D721Med (cell line): ENCODE results near the gene ZFP62.
A peak's percentile ranks its signal among the peaks of the same experiment; 100 is the strongest.

Experiments used
- DNase-seq: peaks from one replicate; pipeline ENCODE4 v3.0.0; 2011; ENCODE audit warnings: low spot score; ENCODE audit not compliant: insufficient read length
- FAIRE-seq: peaks from 2 replicates; lab custom pipeline; 2011; peaks lifted over from hg19 to GRCh38; lab: Jason Lieb, UNC
- CTCF ChIP-seq: IDR thresholded peaks from 2 replicates; pipeline ENCODE4 v1.5.1; 2012; ENCODE audit warnings: mild to moderate bottlenecking, control low read depth; ENCODE audit not compliant: insufficient read depth; ENCODE audit errors: missing control alignments

The ZFP62 gene

GRCh38 chr5:180860887-180861822 lies at the start of gene ZFP62:
ZFP62 (minus strand) TSS chr5:180861276; CDS start chr5:180861219, 57 bp downstream.
- FAIRE-seq (no peak), DNase-seq (peak; percentile 71)
- no peak for TF ChIP-seq CTCF

- FAIRE-seq (no peak), DNase-seq (no peak)
Measured at GRCh38 chr5:180910735-180911134, 49.7 kb upstream of the ZFP62 start.

GRCh38 chr5:180910182-180910581 lies 49.1 kb upstream of the ZFP62 start:
- no peak for FAIRE-seq
- DNase-seq, result no peak
- TF ChIP-seq CTCF, result no peak

More at GRCh38 chr5:180910735-180911134, 49.7 kb upstream of the ZFP62 start:
- no peak for TF ChIP-seq CTCF

GRCh38 chr5:180909782-180910181 lies 48.7 kb upstream of the ZFP62 start:
- FAIRE-seq (no peak), DNase-seq (no peak)
- no peak for TF ChIP-seq CTCF

- DNase-seq (no peak), FAIRE-seq (no peak)
- no peak for TF ChIP-seq CTCF
Measured at GRCh38 chr5:180908998-180909731, 48.1 kb upstream of the ZFP62 start.

DNA sequence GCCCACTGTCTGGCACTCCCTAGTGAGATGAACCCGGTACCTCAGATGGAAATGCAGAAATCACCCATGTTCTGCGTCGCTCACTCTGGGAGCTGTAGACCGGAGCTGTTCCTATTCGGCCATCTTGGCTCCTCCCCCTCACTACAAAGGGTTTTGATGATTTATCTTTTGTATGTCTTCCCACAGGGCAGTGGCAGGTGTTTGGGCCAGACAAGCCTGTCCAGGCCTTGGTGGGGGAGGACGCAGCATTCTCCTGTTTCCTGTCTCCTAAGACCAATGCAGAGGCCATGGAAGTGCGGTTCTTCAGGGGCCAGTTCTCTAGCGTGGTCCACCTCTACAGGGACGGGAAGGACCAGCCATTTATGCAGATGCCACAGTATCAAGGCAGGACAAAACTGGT lies 47.3 kb upstream of the ZFP62 start:
- FAIRE-seq (no peak), DNase-seq (no peak)
- no peak for TF ChIP-seq CTCF
